Renal cortex interstitium (tissue), 11 donors: Measurements from ENCODE around the gene TTC31. TPM values are rescaled to one million over a fixed set of nuclear protein-coding genes. Genes with fewer than 3 reads are reported as not detected.

Experiments used
- DNase-seq, 11 donors: peaks; one replicate each; pipeline ENCODE4 v3.0.0-alpha.2; 2013; ENCODE audit warnings: low read depth in 9 of 11, low spot score in 4 of 11; ENCODE audit errors: extremely low read depth in 1 of 11
- polyA plus RNA-seq, 3 donors: library from polyadenylated mRNA; unstranded; fragments of 120-200 nt; gene quantifications; one replicate each; pipeline ENCODE4 v1.2.1, GENCODE V29; 2013; ENCODE audit not compliant: insufficient read length in 3 of 3

Gene TTC31
- polyA plus RNA-seq, 3 donors: 26.5 to 35.3 (median 30.2) TPM

DNA sequence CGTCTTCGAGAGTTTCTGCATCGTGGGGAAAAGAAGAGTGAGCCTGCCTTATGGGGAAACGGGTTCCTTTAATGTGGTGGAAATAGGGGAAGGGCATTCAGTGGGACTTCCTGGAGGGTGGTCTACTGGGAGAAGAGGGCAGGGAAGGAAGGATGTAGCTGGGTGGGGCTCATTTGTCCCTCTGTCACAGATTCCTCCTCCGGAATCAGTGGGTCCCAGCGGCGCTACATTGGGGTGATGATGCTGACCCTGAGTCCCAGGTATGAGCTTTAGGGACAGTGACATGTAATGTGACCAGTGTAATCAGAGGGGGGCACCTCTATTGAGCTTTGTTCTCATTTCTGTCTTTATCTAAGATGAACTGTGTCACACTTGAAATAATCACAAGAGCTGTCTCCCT lies 48.8 kb downstream of the TTC31 start:
- no peak for DNase-seq

DNA sequence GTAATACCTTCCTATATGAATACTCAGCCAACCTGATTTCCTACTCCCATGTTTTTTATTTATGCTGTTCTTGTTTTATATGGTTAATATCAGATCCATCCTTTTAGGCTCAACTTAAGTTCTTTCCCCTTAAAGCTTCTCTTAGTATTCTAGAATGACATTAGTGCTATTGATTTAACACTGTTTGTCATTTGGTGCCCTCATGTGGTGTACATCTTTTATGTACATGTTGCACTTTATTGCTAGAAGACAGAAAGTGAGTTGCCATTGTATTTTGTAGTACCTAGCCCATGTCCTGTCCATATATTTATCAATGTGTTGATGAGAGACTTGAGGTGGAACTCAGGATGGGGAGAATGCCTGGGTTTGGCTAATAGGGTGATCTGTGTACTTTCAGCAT lies 49.3 kb downstream of the TTC31 start:
- DNase-seq: no peak

DNA sequence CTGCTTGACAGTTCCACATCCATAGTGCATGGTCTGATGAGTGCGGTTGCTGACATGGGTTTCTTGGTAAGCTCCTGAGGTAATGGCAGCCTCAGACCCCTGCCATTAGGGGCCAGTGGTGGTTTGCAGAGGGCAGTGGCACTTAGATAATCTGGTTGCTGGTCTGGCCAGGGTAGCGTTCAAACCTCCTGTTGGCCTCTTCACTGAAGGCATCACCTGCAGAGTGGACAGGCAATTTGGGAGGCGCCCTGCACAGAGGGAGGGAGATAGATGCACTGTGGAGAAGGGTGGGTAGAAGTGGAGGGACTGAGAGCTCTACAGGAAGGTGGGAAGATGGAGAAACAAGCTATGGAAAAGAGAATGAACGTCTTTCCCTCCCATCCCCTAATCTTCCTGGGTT lies 50.6 kb downstream of the TTC31 start:
- DNase-seq: no peak

DNA sequence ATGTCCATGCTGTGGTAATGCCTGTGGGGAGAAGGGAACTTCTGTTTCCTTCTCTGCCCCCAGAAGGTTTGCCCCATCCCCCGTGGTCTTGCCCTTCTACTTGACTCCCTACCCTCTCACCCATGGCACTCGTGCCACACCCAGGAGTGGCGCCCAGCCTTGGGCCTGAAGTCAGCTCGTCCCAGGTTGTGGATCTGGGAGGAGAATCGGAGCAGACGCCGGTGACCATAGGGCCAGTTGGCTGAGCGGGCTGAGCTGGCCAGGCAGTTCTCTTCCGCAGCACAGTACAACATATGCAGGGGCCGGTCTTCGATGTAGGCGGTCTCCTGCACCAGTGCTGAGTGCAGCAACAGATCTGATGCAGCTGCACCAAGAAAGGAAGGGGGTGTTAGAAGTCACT lies 51.5 kb downstream of the TTC31 start:
- DNase-seq: no peak

DNA sequence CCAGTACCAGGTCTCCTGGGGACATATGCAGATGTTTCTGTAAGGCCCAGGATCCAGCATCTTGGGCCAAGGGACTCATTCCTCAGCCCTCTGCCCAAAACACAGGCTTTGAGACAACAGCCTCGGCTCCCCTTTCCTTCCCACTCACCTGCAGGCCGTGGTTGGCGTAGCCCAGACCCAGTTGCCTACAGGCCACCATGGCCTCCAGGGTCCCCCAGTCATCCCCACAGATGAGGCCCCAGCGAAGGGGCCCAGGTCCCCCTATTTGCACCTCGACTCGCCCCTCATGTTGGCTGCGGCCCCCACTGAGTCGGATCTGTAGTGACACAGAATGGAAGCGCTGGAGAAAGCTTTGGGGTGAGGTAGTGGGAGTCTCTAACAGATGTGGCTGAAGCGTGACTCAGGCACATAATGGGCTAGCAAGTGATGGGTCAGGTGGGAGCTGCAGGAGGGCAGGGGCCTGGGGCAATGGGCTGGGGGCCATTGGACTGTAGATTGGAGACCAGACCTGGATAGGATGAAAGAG lies 52.6 kb downstream of the TTC31 start:
- no peak for DNase-seq

- no peak for DNase-seq
These were observed 53.5 kb downstream of the TTC31 start for GRCh38 chr2:74536166-74536950.

GRCh38 chr2:74537140-74537539 lies 54.3 kb downstream of the TTC31 start:
- DNase-seq: no peak

- no peak for DNase-seq
These were observed 56.0 kb downstream of the TTC31 start for GRCh38 chr2:74538881-74539339.

GRCh38 chr2:74540291-74540690 lies 57.4 kb downstream of the TTC31 start:
- no peak for DNase-seq

- no peak for DNase-seq
These were observed 60.1 kb downstream of the TTC31 start for GRCh38 chr2:74542978-74543377.

Other genes with a start within 250 kb of the TTC31 start
- 1 to 10 TPM; 1.7 to 4.8 (median 3.2) TPM for gene SLC4A5, start 139.7 kb upstream of the TTC31 start, polyA plus RNA-seq
- gene DCTN1, start 102.8 kb upstream of the TTC31 start, polyA plus RNA-seq: 100 to 1,000 TPM; 135 to 169 (median 151) TPM
- gene C2orf81, start 61.5 kb upstream of the TTC31 start, polyA plus RNA-seq: 1 to 10 TPM; 4.6 to 9.6 (median 8.0) TPM
- 10 to 100 TPM; 36.6 to 44.8 (median 43.2) TPM for gene WDR54, start 61.4 kb upstream of the TTC31 start, polyA plus RNA-seq
- 10 to 100 TPM; 58.0 to 89.3 (median 73.4) TPM for gene RTKN, start 41.1 kb upstream of the TTC31 start, polyA plus RNA-seq
- gene INO80B, start 28.0 kb upstream of the TTC31 start, polyA plus RNA-seq: 10 to 100 TPM; 27.8 to 33.3 (median 31.7) TPM
- 100 to 1,000 TPM in 2 of 3 donors, 10 to 100 TPM in 1; 93.7 to 122 (median 117) TPM for gene WBP1, start 24.6 kb upstream of the TTC31 start, polyA plus RNA-seq
- gene MOGS, start 17.7 kb upstream of the TTC31 start, polyA plus RNA-seq: 10 to 100 TPM; 48.6 to 51.1 (median 49.0) TPM
- 10 to 100 TPM; 34.3 to 70.2 (median 65.9) TPM for gene MRPL53, start 10.4 kb upstream of the TTC31 start, polyA plus RNA-seq
- 10 to 100 TPM in 2 of 3 donors, 1 to 10 TPM in 1; 9.5 to 16.1 (median 11.5) TPM for gene CCDC142, start 83 bp upstream of the TTC31 start, polyA plus RNA-seq
- gene LBX2, start 16.5 kb downstream of the TTC31 start, polyA plus RNA-seq: 1 to 10 TPM; 3.4 to 5.3 (median 4.7) TPM
- gene PCGF1, start 24.6 kb downstream of the TTC31 start, polyA plus RNA-seq: 10 to 100 TPM; 23.8 to 26.5 (median 24.8) TPM
- under 1 TPM in 2 of 3 donors, not detected in 1; 0.10 to 0.23 TPM for gene TLX2, start 31.4 kb downstream of the TTC31 start, polyA plus RNA-seq
- under 1 TPM; 0.14 to 0.82 (median 0.19) TPM for gene DQX1, start 43.1 kb downstream of the TTC31 start, polyA plus RNA-seq
- gene AUP1, start 46.6 kb downstream of the TTC31 start, polyA plus RNA-seq: 100 to 1,000 TPM in 2 of 3 donors, 10 to 100 TPM in 1; 93.2 to 113 (median 107) TPM
- 10 to 100 TPM; 31.2 to 34.5 (median 31.4) TPM for gene HTRA2, start 46.9 kb downstream of the TTC31 start, polyA plus RNA-seq
- 10 to 100 TPM in 2 of 3 donors, 1 to 10 TPM in 1; 9.6 to 11.0 (median 10.8) TPM for gene LOXL3, start 70.9 kb downstream of the TTC31 start, polyA plus RNA-seq
- gene DOK1, start 71.6 kb downstream of the TTC31 start, polyA plus RNA-seq: 1 to 10 TPM; 7.5 to 9.4 (median 9.3) TPM
- 1 to 10 TPM in 1 of 3 donors, under 1 TPM in 2; 0.67 to 1.2 (median 0.84) TPM for gene M1AP, start 165.2 kb downstream of the TTC31 start, polyA plus RNA-seq
- 1 to 10 TPM; 6.8 to 8.1 (median 7.3) TPM for gene SEMA4F, start 171.2 kb downstream of the TTC31 start, polyA plus RNA-seq